Skeletal muscle cell (primary cell): Measurements from ENCODE around the gene SPEF2.

Source experiments
- DNase-seq: peaks from one replicate; pipeline ENCODE4 v3.0.0-alpha.2; 2010; ENCODE audit warnings: low read depth
- H3K4me3 ChIP-seq: 2 replicates; pipeline ENCODE4 v1.5.1; 2011; ENCODE audit warnings: low read depth, mild to moderate bottlenecking, control low read depth, low read length, moderate library complexity

The SPEF2 gene

GRCh38 chr5:35771839-35772238 is 154.2 kb downstream of the SPEF2 start:
- H3K4me3 ChIP-seq: no peak overlapping the region
- no peak for DNase-seq

DNA sequence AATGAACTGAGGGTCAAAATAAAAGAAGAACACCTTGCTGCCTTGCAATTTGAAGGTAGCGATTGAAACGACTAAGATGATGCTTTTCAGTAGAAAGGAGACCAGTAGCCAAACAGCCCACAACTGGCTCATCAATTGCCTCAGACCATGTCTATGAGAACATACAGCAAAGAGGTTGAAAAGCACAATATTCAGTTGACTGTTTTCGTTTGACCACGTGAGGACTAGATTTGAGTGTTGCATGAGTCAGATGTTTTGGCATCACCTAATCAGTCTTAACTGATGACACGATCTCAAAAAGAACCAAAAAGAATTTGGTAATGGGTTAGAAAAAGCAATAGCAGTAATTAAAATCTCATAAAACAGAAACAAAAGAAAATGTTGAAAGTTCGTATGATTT is 156.3 kb downstream of the SPEF2 start:
- DNase-seq: peak; percentile 20
- no peak overlapping the region for H3K4me3 ChIP-seq

DNA sequence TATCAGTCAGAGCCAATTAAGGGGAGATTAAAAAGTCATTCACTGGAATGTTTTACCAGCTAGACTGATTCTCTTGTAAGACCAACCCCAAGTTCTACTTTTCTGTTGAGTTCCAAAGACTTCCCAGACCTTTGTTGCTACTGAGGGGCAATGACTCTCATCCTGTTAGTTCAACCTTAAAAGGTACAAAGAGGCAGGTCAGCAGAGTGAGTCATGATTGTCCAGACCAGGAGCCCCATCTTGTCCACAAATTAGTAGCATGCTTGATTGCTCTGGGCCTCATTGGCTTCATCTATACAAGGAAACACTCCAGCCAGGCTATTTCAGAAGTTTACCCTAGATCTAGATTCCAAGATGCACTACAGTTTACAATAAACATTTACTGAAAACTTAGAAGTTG is 159.1 kb downstream of the SPEF2 start:
- DNase-seq: no peak

DNA sequence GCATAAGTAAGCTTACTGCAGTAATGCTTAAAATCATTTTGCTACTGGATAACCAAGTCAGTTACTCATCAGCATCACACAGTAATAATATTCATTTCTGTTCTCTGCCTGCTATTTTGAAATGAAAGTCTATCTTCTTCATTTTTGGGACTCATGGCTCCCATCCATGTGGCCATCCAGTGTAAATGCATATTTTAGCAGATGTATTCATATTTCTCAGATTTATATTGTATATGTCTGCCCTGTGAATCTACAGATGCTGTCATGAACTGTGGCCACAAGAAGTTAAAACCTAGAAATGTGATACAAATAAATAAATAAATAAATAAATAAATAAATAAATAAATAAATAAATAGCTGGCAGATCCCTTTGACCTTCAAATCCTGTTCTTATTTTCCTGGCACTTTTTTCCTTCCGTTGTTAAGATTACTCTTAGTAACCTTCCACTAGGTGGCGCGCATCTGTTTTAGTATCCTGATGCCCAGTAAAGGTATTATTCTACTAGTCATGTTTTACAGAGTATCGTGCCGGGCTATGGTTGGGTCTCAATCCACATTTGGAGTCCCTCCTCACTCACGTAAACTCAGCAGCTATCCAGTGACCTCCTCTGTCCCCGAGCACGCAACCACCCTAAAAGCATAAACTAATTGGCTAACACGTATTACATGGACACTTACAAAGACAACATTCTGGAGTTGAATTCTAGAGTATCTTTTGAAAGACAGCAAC is 159.9 kb downstream of the SPEF2 start:
- peak; percentile 48 for DNase-seq
- no peak overlapping the region for H3K4me3 ChIP-seq

More for the DNA sequence above, 159.1 kb downstream of the SPEF2 start:
- no peak overlapping the region for H3K4me3 ChIP-seq

DNA sequence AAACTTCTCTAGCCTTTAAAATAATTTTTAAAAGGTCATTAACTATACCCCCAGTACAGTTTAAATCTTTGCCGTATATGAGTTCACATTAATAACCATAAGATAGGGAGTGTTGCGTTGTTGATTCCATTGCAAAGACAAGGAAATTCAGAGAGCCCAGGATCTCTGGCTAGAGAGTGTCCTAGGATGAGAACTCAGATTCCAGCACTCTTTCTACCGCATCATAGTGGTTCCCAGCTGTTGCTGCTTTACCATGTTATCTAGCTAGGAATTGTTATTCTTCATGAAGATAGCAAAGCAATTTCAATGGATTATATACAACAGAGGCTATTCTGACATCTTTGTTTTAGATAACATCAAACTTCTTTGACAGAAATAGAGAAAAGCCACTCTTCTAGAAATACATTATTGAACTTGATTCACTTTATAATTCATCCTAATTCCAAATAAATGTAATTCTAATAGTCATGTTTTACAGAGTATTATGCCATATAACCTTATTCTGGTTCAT is 160.7 kb downstream of the SPEF2 start:
- no peak for DNase-seq
- no peak overlapping the region for H3K4me3 ChIP-seq

DNA sequence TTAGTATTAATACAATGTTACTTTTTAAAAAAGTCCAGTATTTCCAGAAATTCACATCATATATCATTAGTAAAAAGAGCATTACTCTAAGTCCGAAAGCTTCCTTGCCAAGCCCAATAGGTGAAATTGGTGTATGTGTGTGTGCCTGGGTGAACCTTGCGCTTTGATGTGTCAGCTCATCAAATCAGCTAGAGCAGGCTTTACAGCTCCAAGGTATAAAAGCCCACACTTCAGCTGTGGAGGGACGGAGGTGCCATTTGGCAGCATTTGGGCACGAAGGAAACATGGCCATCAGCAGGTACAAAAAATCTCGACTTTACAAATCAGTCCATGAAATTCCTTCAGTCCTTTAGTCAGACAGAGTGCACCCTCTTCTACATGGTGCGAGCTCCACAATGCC is 162.6 kb downstream of the SPEF2 start:
- no peak for DNase-seq
- no peak overlapping the region for H3K4me3 ChIP-seq

DNA sequence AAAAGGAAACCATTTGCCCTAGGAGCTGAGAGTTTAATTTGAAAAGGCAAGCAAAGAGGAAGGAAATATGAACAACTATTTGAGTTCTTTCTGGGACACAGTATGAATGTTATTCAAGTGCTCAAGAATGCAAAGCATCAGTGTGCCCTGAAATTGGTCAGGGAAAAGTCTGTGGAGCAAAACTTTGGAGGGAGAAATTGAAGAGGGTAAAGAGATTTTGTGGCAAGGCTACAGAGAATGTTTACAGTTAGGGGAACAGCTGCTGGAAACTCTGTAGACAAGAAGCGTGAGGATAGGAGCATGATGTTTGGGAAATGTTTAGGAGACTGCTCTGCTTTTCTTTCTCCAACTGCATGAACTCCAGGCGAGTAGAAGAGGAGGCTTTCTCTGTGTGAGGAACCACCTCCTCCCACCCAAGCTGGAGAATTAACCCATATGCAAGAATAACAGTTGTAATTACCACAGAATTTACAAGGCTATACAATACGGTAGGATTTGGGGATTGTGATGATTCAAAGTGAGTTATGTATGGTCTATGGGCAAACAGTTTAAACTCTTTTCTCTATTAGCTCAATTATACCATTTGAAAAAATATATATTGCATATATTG is 163.6 kb downstream of the SPEF2 start:
- no peak overlapping the region for H3K4me3 ChIP-seq
- no peak for DNase-seq

GRCh38 chr5:35783551-35783950 is 165.9 kb downstream of the SPEF2 start:
- H3K4me3 ChIP-seq: no peak overlapping the region
- no peak for DNase-seq

DNA sequence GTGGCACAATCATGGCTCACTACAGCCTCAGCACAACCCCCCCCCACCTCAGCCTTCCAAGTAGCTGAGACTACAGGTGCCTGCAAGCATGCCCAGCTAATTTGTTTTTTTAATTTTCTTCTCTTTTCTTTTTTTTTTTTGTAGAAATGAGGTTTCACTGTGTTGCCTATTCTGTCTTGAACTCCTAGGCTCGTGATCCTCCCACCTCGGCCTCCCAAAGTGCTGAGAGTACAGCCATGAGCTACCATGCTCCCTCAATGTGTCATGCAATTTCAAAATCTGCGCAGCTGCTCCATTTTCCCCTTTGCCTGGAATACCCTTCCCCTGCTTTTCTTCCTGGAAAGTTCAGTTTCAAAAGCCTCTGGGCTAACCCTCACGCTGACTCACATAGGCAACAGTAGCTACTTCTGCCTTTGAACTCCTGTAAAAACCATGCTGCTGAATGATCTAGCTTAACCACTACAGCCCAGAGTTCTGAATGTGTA is 168.0 kb downstream of the SPEF2 start:
- H3K4me3 ChIP-seq: no peak overlapping the region
- DNase-seq: no peak

DNA sequence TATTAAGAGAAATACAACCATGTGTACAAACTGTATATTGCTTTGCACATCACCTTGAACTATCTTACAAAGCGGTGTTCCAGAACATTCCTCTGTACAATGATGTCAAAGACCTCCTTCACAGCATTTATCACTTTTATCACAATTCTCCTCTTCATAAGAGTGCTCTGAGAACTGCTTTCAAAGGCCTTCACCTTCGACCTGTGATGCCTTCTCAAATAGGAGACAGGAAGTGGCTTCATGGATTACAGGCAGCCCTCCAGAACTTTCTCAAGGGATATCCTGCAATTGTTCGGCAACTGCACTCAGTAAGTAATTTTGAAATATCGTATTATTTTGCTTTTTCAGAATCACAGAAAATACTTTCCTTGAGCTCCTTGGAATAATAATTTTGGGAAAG is 171.1 kb downstream of the SPEF2 start:
- no peak overlapping the region for H3K4me3 ChIP-seq
- DNase-seq: no peak

GRCh38 chr5:35789732-35790456 is 172.2 kb downstream of the SPEF2 start:
- H3K4me3 ChIP-seq: no peak overlapping the region
- DNase-seq: no peak

DNA sequence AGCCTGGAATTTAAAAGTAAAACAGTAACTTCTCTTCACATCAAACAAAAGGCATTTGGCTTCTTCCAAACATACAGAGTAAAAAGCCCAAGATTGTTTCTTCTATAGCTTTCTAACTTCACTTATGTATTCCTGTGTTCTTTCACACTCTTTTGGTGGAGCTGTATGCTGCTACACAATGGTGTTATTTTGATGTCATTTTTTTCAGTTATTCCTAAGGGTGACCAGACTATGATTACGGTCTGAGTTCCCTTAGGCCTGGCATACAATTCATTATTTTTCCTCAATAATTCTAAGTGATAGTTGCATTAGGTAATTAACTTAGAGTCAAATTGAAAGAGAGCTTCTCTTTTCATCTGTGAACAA is 172.8 kb downstream of the SPEF2 start:
- no peak overlapping the region for H3K4me3 ChIP-seq
- no peak for DNase-seq

- no peak for DNase-seq
- no peak overlapping the region for H3K4me3 ChIP-seq
These were observed 176.6 kb downstream of the SPEF2 start for GRCh38 chr5:35794328-35794619.

- DNase-seq: no peak
These were observed 177.2 kb downstream of the SPEF2 start for GRCh38 chr5:35794684-35795375.

GRCh38 chr5:35799181-35799580 is 181.5 kb downstream of the SPEF2 start:
- no peak overlapping the region for H3K4me3 ChIP-seq
- no peak for DNase-seq

More at GRCh38 chr5:35794684-35795375, 177.2 kb downstream of the SPEF2 start:
- H3K4me3 ChIP-seq: no peak overlapping the region

GRCh38 chr5:35799753-35800152 is 182.1 kb downstream of the SPEF2 start:
- no peak overlapping the region for H3K4me3 ChIP-seq
- DNase-seq: no peak

GRCh38 chr5:35803191-35803651 is 185.6 kb downstream of the SPEF2 start:
- H3K4me3 ChIP-seq: no peak overlapping the region
- peak; percentile 41 for DNase-seq

- no peak overlapping the region for H3K4me3 ChIP-seq
These were observed 186.6 kb downstream of the SPEF2 start for GRCh38 chr5:35804201-35804653.

GRCh38 chr5:35804841-35805240 is 187.2 kb downstream of the SPEF2 start:
- H3K4me3 ChIP-seq: no peak overlapping the region
- no peak for DNase-seq

More at GRCh38 chr5:35804201-35804653, 186.6 kb downstream of the SPEF2 start:
- DNase-seq: no peak

GRCh38 chr5:35810601-35811000 is 192.9 kb downstream of the SPEF2 start:
- H3K4me3 ChIP-seq: no peak overlapping the region
- DNase-seq: no peak
